ENCODE results near the gene CARD14.
A peak's percentile ranks its signal among the peaks of the same experiment; 100 is the strongest.
"Not testable (repeated sequence)": the region's sequence is repeated elsewhere in the genome, so short reads cannot be mapped to it uniquely, and the experiment has no call there.

Gene CARD14

GRCh38 chr17:80227666-80228065, 57.8 kb downstream of the CARD14 start:
- no peak for DNase-seq

DNA sequence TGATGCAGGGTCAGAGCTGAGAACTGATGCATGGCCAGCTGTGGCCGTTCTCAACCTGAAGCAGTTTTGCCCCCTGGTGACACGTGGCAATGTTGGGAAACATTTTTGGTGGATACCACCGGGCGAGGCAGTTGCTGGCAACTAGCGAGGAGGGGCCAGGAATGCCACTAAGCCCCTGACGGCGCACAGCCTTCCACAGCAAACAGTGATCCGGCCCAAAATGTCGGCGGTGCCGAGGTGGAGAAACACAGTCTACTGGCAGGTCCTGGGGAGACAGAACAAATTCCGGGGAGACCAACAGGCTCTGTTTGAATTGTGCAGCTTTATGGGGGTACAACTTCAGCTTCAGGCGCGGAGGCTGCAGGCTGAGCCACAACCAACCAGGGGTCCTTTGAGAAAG, 58.6 kb downstream of the CARD14 start:
- no peak for DNase-seq

DNA sequence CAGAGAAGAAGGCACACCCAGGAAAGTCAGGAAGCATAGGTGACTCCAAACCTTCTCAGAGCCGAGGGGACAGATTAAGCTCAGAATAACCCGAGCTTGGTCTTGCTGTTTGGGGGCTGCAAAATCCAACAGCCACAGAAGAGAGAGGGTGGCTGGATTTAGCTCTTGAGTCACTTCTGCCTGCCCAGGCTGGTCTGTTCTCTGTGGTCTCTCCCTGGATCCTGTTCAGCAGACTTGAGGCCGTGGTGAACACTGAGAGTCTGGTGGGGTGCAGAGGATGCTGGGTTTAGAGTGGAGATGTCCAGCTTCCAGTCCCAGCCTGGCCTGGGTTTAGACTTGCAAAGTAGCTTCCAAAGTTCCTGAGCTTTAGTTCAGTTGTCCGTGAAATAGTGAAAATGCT, 59.2 kb downstream of the CARD14 start:
- DNase-seq: no peak

GRCh38 chr17:80232438-80232837, 62.6 kb downstream of the CARD14 start:
- DNase-seq: no peak

DNA sequence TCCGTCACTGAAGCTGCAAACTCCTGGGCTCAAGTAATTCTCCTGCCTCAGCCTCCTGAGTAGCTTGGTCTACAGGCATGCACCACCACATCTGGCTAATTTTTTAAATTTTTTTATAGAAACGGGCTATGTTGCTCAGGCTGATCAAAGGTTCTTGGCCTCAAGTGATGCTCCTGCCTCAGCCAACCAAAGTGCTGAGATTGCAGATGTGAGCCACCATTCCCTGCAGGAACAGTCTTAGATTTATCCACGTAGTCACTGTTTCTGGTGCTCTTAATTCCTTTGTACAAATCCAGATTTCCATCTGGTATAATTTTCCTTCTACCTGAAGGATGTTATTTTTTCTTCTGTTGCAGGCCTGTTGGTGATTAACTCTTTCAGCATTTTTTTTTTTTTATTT, 63.4 kb downstream of the CARD14 start:
- DNase-seq: no peak

GRCh38 chr17:80236911-80237310, 67.1 kb downstream of the CARD14 start:
- no peak for DNase-seq

GRCh38 chr17:80237386-80237785, 67.6 kb downstream of the CARD14 start:
- DNase-seq: no peak

DNA sequence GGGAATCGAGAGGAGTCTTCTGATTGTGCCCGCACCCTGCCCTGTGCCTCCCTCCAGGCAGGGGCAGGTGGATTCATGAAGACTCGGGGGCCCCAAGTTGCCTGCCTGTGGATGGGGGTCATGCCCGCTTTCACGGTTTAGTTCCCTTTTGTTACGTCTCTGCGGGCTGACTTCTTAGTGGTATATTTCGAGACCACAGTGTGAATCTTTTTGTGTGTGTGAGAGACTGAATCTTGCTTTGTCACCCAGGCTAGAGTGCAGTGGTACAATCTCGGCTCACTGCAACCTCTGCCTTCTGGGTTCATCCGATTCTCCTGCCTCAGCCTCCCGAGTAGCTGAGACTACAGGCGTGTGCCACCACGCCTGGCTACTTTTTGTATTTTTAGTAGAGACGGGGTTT, 72.7 kb downstream of the CARD14 start:
- DNase-seq: no peak

GRCh38 chr17:80243526-80244433, 74.0 kb downstream of the CARD14 start:
- no peak for DNase-seq

DNA sequence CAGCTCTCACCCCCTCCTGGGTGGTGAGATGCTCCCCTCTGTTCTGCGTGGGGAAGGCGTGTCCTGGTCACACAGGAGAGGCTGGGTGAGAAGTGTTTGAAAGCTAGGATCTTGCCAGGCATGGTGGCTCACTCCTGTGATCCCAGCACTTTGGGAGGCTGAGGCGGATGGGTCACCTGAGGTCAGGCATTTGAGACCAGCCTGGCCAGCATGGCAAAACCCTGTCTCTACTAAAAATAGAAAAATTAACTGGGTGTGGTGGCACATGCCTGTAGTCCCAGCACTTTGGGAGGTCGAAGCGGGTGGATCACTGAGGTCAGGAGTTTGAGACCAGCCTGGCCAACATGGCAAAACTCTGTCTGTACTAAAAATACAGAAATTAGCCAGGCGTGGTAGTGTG, 74.6 kb downstream of the CARD14 start:
- DNase-seq: not testable (repeated sequence)

GRCh38 chr17:80244871-80245509, 75.2 kb downstream of the CARD14 start:
- DNase-seq: no peak

DNA sequence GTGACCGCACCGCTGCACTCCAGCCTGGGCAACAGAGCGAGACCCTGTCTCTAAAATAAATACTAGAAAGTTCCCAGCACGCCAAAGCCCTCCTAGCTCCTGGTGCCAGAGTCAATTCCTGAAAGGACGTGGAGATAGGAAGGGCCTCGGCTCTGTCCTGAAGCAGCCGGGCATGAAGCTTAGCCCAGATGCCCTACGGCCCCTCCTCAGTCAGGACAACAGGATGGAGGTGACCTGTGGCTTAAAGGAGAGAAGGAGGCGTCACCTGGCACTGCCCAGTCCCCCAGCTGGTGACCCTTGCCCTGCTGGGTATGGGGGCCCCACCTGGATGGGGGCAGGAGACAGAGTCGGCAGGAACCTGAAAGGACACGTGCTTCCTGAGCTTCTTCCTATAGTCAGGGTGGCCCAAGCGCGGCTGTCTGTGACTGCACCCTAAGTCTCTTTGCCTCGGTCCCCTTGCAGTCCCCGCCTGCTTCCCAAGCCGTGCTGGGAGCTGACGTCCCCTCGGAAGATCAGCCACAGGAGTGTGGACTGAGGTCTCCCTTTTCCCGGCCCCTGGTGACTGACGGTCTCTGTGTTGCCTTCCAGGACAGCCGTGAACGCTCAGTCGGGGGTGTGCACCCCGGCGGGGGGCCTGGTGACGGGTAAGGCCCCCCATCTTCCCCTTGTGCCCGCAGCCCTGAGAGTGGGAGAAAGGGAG, 75.9 kb downstream of the CARD14 start:
- no peak for DNase-seq

DNA sequence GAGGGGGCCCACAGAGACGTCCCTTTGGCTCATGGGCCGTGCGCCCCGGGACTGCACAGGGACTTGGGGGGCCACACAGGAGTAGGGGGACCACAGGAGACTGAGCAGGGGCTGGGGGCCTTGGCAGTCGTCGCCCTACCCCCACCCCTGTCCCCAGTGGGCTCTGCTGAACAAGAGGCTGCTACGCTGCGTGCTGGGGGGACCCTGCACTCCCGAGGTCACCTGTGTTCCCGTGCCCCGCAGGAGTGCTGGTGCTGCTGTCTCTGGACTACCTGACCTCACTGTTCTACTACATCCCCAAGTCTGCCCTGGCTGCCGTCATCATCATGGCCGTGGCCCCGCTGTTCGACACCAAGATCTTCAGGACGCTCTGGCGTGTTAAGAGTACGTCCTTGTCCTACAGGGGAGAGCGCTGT, 76.4 kb downstream of the CARD14 start:
- DNase-seq: no peak

DNA sequence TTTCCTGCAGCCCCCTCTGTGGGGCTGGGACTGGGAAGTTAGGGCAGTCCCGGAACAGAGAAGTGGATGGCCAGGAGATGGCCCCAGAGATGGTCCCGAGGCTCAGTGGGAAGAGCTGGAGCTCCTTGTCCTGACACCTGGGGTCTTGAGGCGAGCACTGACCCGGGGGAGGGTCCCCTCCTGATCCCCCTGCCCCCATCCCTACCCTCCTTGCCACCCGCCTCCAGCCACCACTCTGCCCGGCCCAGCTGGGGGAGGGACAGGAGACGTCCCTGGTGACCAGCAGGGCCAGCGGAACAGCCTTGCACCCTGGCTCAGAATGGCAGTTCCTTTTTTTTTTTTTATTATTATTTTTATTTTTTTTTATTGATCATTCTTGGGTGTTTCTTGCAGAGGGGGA, 76.9 kb downstream of the CARD14 start:
- DNase-seq: no peak

- no peak for DNase-seq
These were observed 77.7 kb downstream of the CARD14 start for GRCh38 chr17:80247561-80247960.

DNA sequence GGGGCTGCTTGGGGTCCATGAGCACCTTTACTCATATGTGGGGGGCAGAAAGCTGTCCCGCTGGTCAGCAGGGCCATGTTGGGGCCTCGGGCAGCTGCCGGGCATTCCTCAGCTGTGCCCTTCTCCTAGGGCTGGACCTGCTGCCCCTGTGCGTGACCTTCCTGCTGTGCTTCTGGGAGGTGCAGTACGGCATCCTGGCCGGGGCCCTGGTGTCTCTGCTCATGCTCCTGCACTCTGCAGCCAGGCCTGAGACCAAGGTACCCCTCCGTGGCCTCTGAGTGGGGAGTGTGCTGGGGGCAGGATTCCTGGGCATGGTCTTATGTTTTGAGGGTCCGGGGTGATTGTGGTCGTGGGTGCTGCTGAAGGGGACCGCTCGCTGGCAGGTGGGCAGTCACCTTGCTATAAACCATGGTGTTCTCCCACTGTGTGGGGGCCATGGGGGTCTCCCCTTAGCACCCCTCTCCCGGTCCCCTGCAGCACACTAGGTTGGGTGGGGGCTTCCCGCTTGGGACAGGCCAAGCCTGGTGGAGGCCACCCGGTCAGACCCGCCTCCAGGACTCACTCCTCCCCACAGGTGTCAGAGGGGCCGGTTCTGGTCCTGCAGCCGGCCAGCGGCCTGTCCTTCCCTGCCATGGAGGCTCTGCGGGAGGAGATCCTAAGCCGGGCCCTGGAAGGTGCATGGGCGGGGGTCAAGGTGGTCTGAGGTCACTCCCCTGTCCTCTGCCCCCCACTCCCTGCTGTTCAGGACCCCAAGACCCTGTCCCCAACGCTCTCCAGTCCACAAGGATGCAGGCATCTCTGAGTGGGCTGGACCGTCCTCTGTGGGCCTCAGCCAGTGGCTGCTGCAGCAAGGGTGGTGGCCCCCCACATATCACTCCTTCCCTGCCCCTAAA, 78.4 kb downstream of the CARD14 start:
- DNase-seq: no peak

GRCh38 chr17:80248894-80249710, 79.3 kb downstream of the CARD14 start:
- DNase-seq: no peak

DNA sequence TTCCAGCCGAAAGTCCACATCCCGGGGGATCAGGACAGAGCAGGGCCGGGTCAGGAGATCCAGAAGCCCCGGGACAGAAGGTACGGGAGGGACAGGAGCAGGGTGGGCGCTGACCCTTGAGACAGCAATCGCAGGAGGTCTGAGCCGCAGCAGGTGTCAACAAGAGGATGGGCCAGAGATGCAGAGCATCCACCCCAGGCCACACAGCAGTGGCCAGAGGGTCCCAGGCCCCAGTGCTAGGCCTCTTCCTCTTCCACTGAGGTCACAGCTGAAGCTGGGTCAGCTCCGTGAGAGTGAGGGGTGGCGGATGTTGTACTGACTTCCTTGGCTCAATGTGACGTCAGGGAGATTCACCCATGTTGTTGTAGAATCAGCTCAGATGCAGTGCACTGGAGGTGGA, 82.1 kb downstream of the CARD14 start:
- no peak for DNase-seq

- peak; percentile 27 to 61 (median 42) for DNase-seq
These were observed 83.0 kb downstream of the CARD14 start for GRCh38 chr17:80252871-80253270.

- DNase-seq: no peak
These were observed 84.0 kb downstream of the CARD14 start for GRCh38 chr17:80253631-80254395.
